ENCODE data around the gene QRFP.

- TF ChIP-seq POLR2A (IDR thresholded peaks at IDR 0.05): no peak
- TF ChIP-seq CTCF (IDR thresholded peaks at IDR 0.05): no peak
Observed at GRCh38 chr9:130899051-130899748, 2.6 kb upstream of the QRFP start.
